ENCODE measurements around the gene HOTAIR. TPM values are rescaled to one million over a fixed set of nuclear protein-coding genes. Genes with fewer than 3 reads are reported as not detected.

The HOTAIR gene
- total RNA-seq, 2 experiments from 2014 or later, result not detected

GRCh38 chr12:54017027-54017788, 42.5 kb upstream of the HOTAIR start:
- Mint-ChIP-seq H3K9me3 (ENCODE audit: insufficient read depth) (no peaks in the 10 kb centered on the region), H3K27me3 (ENCODE audit: low read depth) (peaks cover 80% of the 10 kb centered on the region), H3K36me3 (ENCODE audit: low read depth) (no peaks in the 10 kb centered on the region), H3K27ac (peak overlapping the region; percentile 46), H3K4me3 (peak overlapping the region; percentile 80), H3K4me1 (ENCODE audit: low read depth) (peaks cover 27% of the 10 kb centered on the region)
- DNase-seq (no peak), ATAC-seq (peak; percentile 58)
- POLR2A ChIA-PET, result interaction anchor here (0.7 to 1.1 kb wide), 2 partner anchors 10 to 19 kb away, joined by 6 read pairs; no protein-coding TSS in a partner anchor
- CTCF ChIA-PET, result interaction anchor here (0.5 to 3.1 kb wide), 16 partner anchors 8 to 225 kb away, joined by 3 to 16 read pairs (median 4); partner anchors contain the start of genes HOXC5, HOXC8 and HOXC9

- no peak overlapping the region for H3K27ac Mint-ChIP-seq
- no peaks in the 10 kb centered on the region for H3K9me3 Mint-ChIP-seq (ENCODE audit: insufficient read depth)
- H3K4me1 Mint-ChIP-seq (ENCODE audit: low read depth), result peaks cover 24% of the 10 kb centered on the region
- no peaks in the 10 kb centered on the region for H3K36me3 Mint-ChIP-seq (ENCODE audit: low read depth)
- ATAC-seq (no peak), DNase-seq (no peak)
- ChIA-PET POLR2A (interaction anchor here (0.7 kb wide), 1 partner anchor 18 kb away, joined by 6 read pairs; no protein-coding TSS in a partner anchor), CTCF (interaction anchor here (0.6 to 3.1 kb wide), 6 partner anchors 9 to 192 kb away, joined by 3 to 15 read pairs (median 4); partner anchors contain the start of gene HOXC5)
- no peak overlapping the region for H3K4me3 Mint-ChIP-seq
- H3K27me3 Mint-ChIP-seq (ENCODE audit: low read depth), result peaks cover 79% of the 10 kb centered on the region
Observed at GRCh38 chr12:54016478-54016964, 41.8 kb upstream of the HOTAIR start.

GRCh38 chr12:54016051-54016450, 41.3 kb upstream of the HOTAIR start:
- POLR2A ChIA-PET, result interaction anchor here (0.7 kb wide), 1 partner anchor 18 kb away, joined by 6 read pairs; no protein-coding TSS in a partner anchor

DNA sequence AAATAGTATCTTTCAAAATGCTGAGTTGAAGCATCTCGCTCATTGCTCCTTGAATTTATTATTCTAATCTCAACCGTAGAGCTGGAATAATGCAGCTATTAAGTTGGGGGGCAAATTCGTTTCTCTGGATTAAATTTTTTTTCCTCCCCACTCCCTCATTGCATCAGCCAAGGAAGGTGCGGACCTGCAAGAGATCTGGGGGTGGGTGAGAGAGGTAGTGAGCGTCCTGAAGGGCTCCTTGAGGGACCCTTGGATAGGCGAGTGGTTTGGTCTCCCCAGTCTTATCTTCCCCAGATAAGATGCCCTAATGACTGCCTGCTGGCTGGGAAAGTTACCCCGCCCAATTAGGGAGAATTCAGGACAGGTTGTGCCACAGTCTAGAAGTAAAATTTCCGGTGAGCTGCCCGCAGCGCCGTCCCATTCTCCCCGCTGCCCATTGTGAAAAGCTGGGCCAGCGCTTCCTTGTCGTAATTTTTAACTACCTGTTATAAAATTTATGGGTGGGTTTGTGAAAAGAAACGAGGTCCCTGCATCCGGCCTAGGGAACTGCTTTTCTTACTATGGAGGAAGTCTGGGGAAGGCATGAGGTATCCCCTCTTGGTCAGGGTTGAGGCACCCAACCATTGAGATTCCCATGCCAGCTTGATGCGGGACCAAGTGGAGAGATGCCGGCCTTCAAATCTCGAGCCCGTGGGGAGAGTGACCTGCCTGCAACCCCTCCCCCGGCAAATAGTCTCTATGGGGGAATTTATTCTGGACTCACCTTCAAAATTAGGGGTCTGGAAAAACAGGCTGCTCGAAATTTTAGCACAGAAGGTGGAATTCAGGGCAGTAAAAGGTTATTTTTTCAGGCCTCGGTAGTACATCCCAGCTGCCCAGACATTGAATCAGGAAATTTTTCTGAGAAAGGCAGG, 40.5 kb upstream of the HOTAIR start:
- POLR2A ChIA-PET, result no interaction called here
- Mint-ChIP-seq H3K4me1 (ENCODE audit: low read depth) (peaks cover 23% of the 10 kb centered on the region), H3K4me3 (peak overlapping the region; percentile 17), H3K27ac (no peak overlapping the region), H3K9me3 (ENCODE audit: insufficient read depth) (no peaks in the 10 kb centered on the region), H3K36me3 (ENCODE audit: low read depth) (no peaks in the 10 kb centered on the region), H3K27me3 (ENCODE audit: low read depth) (peaks cover 80% of the 10 kb centered on the region)
- DNase-seq, result no peak
- no peak for ATAC-seq
- CTCF ChIA-PET, result interaction anchor here (1.1 to 3.1 kb wide), 7 partner anchors 7 to 199 kb away, joined by 3 to 15 read pairs (median 4); partner anchors contain the start of gene HOXC5

More at GRCh38 chr12:54016051-54016450, 41.3 kb upstream of the HOTAIR start:
- CTCF ChIA-PET, result interaction anchor here (1.4 to 3.1 kb wide), 5 partner anchors 8 to 193 kb away, joined by 3 to 15 read pairs (median 4); partner anchors contain the start of gene HOXC5
- H3K4me1 Mint-ChIP-seq (ENCODE audit: low read depth), result peaks cover 23% of the 10 kb centered on the region
- ATAC-seq (no peak), DNase-seq (no peak)
- no peak overlapping the region for H3K4me3 Mint-ChIP-seq
- H3K9me3 Mint-ChIP-seq (ENCODE audit: insufficient read depth), result no peaks in the 10 kb centered on the region
- no peaks in the 10 kb centered on the region for H3K36me3 Mint-ChIP-seq (ENCODE audit: low read depth)
- no peak overlapping the region for H3K27ac Mint-ChIP-seq
- H3K27me3 Mint-ChIP-seq (ENCODE audit: low read depth), result peaks cover 79% of the 10 kb centered on the region

GRCh38 chr12:54014377-54015017, 39.7 kb upstream of the HOTAIR start:
- ATAC-seq (no peak), DNase-seq (no peak)
- Mint-ChIP-seq H3K27ac (no peak overlapping the region), H3K36me3 (ENCODE audit: low read depth) (no peaks in the 10 kb centered on the region), H3K4me1 (ENCODE audit: low read depth) (peaks cover 24% of the 10 kb centered on the region), H3K9me3 (ENCODE audit: insufficient read depth) (no peaks in the 10 kb centered on the region), H3K4me3 (peak overlapping the region; percentile 17), H3K27me3 (ENCODE audit: low read depth) (peaks cover 80% of the 10 kb centered on the region)
- CTCF ChIA-PET, result interaction anchor here (0.8 to 2.5 kb wide), 5 partner anchors 38 to 200 kb away, joined by 3 to 10 read pairs (median 4); no protein-coding TSS in a partner anchor
- POLR2A ChIA-PET, result no interaction called here

- ATAC-seq, result no peak
Observed at GRCh38 chr12:54012631-54013409, 38.1 kb upstream of the HOTAIR start.

GRCh38 chr12:54011665-54012532, 37.1 kb upstream of the HOTAIR start:
- ChIA-PET POLR2A (no interaction called here), CTCF (interaction anchor here (0.9 to 7.0 kb wide), 5 partner anchors 21 to 203 kb away, joined by 3 to 91 read pairs (median 6); partner anchors contain the start of genes HOXC5 and SMUG1)
- no peak for ATAC-seq
- no peak overlapping the region for H3K27ac Mint-ChIP-seq
- no peaks in the 10 kb centered on the region for H3K36me3 Mint-ChIP-seq (ENCODE audit: low read depth)
- H3K4me3 Mint-ChIP-seq, result no peak overlapping the region
- peaks cover 92% of the 10 kb centered on the region for H3K27me3 Mint-ChIP-seq (ENCODE audit: low read depth)
- no peak for DNase-seq
- no peaks in the 10 kb centered on the region for H3K9me3 Mint-ChIP-seq (ENCODE audit: insufficient read depth)
- H3K4me1 Mint-ChIP-seq (ENCODE audit: low read depth), result peaks cover 13% of the 10 kb centered on the region

More at GRCh38 chr12:54012631-54013409, 38.1 kb upstream of the HOTAIR start:
- Mint-ChIP-seq H3K36me3 (ENCODE audit: low read depth) (no peaks in the 10 kb centered on the region), H3K4me3 (no peak overlapping the region), H3K27me3 (ENCODE audit: low read depth) (peaks cover 92% of the 10 kb centered on the region), H3K4me1 (ENCODE audit: low read depth) (peaks cover 20% of the 10 kb centered on the region), H3K9me3 (ENCODE audit: insufficient read depth) (no peaks in the 10 kb centered on the region), H3K27ac (no peak overlapping the region)
- ChIA-PET POLR2A (no interaction called here), CTCF (interaction anchor here (0.9 to 2.5 kb wide), 4 partner anchors 188 to 202 kb away, joined by 3 to 10 read pairs (median 4); no protein-coding TSS in a partner anchor)
- DNase-seq, result no peak

GRCh38 chr12:54010972-54011664, 36.4 kb upstream of the HOTAIR start:
- Mint-ChIP-seq H3K36me3 (ENCODE audit: low read depth) (no peaks in the 10 kb centered on the region), H3K4me3 (no peak overlapping the region), H3K4me1 (ENCODE audit: low read depth) (peaks cover 20% of the 10 kb centered on the region), H3K27ac (no peak overlapping the region), H3K9me3 (ENCODE audit: insufficient read depth) (no peaks in the 10 kb centered on the region), H3K27me3 (ENCODE audit: low read depth) (peaks cover 94% of the 10 kb centered on the region)
- DNase-seq, result no peak
- CTCF ChIA-PET, result interaction anchor here (1.0 to 7.0 kb wide), 3 partner anchors 22 to 204 kb away, joined by 3 to 91 read pairs (median 6); partner anchors contain the start of genes HOXC5 and SMUG1
- ATAC-seq, result no peak
- POLR2A ChIA-PET, result no interaction called here

DNA sequence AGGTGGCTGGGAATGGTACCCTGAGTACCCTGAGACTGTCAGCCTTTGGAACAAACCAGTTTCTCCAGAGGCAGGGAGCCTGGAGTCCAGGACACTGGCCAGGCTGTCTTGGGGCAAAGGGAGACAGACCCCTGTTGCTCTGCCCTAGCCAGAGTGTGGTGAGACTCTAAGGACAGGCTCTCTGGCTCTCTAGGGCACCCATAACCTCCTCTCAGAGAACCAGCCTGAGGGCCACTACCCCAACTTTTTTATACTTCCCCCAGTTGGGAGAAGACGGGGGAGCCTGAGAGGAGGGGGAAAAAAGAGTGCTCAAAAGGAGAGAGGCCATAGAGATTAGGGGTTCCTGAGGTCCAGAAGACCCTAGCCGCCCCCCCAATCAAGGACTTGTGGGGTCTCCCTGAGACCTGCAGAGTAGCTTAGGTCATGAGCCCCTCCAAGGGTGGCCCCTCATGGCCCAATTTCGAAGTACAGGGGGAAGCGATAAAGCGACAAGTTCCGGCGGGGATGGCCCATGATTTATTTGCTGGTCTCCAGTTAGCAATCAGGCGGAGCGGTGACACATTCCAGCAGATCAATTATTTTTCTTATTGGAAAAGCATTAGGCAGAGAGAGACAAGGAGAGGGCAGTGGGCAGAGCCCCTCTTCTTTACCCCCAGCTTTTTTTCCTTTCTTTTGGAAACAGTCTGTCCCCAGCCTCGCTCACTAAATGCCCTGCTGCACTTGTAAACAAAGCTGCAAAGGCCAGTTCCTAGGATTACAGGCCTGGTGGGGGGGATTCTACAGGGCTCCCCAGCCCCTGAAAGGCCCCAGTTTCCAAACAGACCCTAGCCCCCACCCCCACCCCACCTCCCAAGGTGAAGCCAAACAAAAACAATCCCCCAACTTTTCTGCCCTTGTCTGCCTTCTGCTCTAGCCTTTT, 35.6 kb upstream of the HOTAIR start:
- ATAC-seq (no peak), DNase-seq (no peak)
- Mint-ChIP-seq H3K36me3 (ENCODE audit: low read depth) (no peaks in the 10 kb centered on the region), H3K27ac (no peak overlapping the region), H3K4me1 (ENCODE audit: low read depth) (peaks cover 25% of the 10 kb centered on the region), H3K4me3 (no peak overlapping the region), H3K27me3 (ENCODE audit: low read depth) (peaks cover 95% of the 10 kb centered on the region), H3K9me3 (ENCODE audit: insufficient read depth) (no peaks in the 10 kb centered on the region)
- CTCF ChIA-PET, result interaction anchor here (1.5 to 7.0 kb wide), 2 partner anchors 183 to 205 kb away, joined by 3 to 91 read pairs; partner anchors contain the start of gene SMUG1
- POLR2A ChIA-PET, result no interaction called here
